GM10248 (cell line): ENCODE results near the gene TNFRSF21.
A peak's percentile ranks its signal among the peaks of the same experiment; 100 is the strongest.

Source experiments
- CTCF ChIA-PET: fragments of 300-600 bp; sonication (Branson Sonifier 250); formaldehyde crosslinking; extraction: SDS; loops from one replicate; lab custom pipeline; 2021; ENCODE audit warnings: antibody characterized with exemption; lab: Yijun Ruan, JAX
- POLR2A ChIA-PET: fragments of 350-650 bp; sonication (Branson Sonifier 250); formaldehyde crosslinking; extraction: SDS; loops from one replicate; lab custom pipeline; 2020; ENCODE audit warnings: antibody characterized with exemption; lab: Yijun Ruan, JAX
- DNase-seq: peaks from one replicate; pipeline ENCODE4 v3.0.0; 2012; ENCODE audit errors: extremely low spot score
- TF ChIP-seq, protein P1 (sequence below): IDR thresholded peaks from 2 replicates; pipeline ENCODE4 v1.5.1; 2012; ENCODE audit warnings: mild to moderate bottlenecking, low read depth; ENCODE audit errors: extremely low read depth, missing control alignments, control extremely low read depth

The TNFRSF21 gene

DNA sequence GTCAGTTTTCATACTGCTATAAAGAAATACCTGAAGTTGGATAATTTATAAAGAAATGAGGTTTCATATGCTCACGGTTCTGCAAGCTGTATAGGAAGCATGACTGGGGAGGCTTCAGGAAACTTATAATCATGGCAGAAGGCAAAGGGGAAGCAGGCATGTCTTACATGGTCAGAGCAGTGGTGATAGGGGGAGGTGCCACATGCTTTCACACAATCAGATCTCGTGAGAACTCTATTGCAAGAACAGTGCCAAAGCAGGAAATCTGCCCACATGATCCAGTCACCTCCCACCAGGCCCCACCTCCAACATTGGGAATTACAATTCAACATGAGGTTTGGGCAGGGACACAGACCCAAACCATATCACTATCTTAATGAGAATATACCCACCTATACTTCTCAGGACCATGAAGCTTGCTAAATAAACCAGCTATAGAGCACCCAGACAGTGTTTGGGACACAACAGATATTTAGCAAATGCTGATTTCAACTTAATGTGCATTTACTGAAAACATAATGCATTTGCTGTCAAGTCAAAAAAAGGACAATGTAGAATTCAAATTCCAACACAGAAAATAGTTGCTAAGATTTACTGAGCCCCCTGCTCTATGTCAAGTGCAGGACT, 63.8 kb downstream of the TNFRSF21 start:
- DNase-seq, result no peak
- ChIA-PET POLR2A (no interaction called here), CTCF (interaction anchor here (0.8 kb wide), 1 partner anchor 9 kb away, joined by 3 read pairs; no protein-coding TSS in a partner anchor)

DNA sequence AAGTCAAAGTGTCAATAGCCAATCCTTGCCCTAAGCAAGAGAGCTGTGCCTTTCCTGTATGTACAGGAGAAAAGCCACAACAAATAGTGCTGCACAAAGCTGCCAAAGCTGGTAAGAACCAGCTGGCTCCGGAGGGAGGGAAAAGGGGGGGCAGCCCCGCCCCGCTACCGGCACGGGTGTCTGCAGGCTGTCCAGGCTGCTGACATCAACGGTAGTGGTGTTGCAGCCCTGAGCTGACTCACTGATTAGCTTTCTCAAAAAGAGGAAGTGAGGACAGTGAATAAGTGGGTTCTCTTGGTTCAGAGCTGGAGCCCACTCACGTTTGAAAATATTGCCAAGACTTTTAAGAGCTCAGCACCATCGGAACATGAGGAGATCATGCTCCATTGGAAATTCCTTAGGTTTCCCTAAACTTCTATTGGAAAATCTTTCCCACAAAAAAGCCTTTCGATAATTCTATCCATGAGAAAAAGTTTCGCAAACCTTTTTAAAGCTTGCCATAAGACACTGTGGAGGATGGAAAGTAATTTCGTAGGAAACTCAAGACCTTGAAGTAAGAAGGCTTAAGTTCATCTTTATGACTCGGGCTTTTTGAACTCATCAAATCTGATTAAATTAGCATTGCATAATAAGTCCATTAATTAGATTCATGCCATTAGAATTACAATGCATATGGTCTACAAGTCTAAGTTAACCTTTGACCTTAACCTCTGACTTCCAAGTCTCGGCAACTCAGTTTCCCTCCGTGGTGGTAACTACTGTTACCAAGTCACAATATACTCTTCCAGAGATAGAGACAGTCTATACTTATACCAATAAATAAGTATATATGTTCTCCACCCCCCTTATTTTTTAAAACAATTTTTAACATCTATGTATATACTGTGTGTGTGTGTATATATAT, 67.0 kb downstream of the TNFRSF21 start:
- CTCF ChIA-PET, result interaction anchor here (0.5 to 1.6 kb wide), 6 partner anchors 9 to 1078 kb away, joined by 3 to 5 read pairs (median 3); no protein-coding TSS in a partner anchor
- POLR2A ChIA-PET, result no interaction called here

More for the DNA sequence above, 63.8 kb downstream of the TNFRSF21 start:
- TF ChIP-seq, protein P1, sequence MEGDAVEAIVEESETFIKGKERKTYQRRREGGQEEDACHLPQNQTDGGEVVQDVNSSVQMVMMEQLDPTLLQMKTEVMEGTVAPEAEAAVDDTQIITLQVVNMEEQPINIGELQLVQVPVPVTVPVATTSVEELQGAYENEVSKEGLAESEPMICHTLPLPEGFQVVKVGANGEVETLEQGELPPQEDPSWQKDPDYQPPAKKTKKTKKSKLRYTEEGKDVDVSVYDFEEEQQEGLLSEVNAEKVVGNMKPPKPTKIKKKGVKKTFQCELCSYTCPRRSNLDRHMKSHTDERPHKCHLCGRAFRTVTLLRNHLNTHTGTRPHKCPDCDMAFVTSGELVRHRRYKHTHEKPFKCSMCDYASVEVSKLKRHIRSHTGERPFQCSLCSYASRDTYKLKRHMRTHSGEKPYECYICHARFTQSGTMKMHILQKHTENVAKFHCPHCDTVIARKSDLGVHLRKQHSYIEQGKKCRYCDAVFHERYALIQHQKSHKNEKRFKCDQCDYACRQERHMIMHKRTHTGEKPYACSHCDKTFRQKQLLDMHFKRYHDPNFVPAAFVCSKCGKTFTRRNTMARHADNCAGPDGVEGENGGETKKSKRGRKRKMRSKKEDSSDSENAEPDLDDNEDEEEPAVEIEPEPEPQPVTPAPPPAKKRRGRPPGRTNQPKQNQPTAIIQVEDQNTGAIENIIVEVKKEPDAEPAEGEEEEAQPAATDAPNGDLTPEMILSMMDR, result no peak

DNA sequence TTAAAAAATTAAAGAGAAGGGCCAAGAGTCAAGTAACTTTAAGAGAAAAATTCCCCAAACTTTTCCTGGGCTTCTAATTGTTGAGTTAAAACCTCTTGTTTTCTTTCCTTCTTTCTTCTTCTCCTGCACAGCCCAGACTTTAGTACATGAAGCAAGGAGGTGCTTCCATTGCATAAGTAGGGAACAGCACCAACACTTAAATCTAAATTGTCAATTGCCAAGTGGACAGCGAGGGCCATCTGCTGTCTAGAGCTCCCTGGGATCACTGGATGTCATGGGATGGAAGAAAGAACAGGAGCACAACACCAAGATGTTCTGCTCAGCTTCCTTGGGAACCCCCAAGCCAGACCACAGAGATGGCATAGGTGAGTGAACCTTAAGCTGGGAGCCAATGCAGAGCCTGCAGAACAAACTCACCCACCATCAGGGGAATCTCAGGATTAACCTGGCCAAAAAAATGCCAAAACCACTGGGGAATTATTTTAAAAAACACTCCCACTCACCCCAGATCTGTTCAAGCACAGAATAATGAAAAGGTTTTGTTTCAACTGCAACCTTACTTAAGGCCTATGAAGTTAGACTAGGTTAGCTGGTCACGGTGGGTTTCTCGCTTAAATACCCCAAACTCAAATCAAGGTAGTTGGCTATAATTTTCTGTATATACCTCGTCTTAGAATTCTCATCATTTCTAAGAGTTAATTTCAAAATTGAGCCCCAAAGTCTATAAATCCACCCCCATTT, 67.8 kb downstream of the TNFRSF21 start:
- CTCF ChIA-PET, result interaction anchor here (0.5 to 1.6 kb wide), 5 partner anchors 10 to 1078 kb away, joined by 3 to 5 read pairs (median 3); no protein-coding TSS in a partner anchor
- POLR2A ChIA-PET, result no interaction called here
- TF ChIP-seq, protein P1, result no peak
- no peak for DNase-seq

More for the DNA sequence above, 67.0 kb downstream of the TNFRSF21 start:
- peak; percentile 86 for DNase-seq
- TF ChIP-seq, protein P1, result no peak

DNA sequence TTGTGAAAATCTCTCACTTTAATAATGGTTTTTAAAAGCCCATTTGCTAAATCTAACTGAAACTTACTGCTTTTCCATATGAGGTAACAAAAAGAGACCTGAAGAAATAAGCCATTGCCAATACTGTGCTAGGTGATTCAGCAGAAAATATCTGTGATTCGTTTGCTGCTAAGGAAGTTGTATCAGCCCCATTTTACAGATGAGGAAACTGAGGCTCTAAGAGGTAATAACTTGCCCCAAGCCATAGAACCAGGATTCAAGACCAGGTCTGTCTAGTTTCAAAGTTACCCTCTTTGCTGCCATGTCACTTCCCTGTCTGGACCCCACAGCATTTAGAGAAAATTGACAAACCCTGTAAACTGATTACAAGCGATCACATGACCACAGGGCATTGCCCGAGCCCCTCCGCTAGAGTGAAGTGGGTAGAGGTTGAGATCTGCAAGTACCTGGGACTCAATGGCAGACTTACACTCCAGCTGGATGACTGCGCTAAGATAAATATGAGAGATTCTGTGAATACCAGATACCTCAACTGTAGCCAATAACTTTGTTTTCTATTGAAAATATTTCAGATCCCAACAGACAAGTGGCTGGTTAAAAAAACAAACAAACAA, 69.3 kb downstream of the TNFRSF21 start:
- TF ChIP-seq, protein P1, result no peak
- ChIA-PET CTCF (no interaction called here), POLR2A (no interaction called here)
- DNase-seq, result no peak

DNA sequence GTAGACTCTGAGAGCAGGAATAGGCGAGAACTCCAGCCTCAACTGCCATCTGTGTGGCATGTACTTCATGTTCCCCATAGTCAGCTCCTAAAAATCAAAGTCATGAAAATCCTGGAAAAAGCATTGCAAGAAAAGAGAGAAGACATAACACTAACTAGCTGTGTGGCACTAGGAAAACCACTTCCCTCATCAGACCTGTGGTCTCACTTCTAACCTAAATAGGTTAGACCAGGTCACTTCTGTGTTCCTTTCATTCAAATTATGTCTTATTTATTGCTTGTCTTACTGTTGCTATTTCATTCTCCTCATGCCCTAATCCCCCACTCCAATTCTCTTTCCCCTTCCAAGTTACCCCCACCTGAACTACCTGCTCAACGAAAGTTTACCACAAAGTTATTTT, 70.2 kb downstream of the TNFRSF21 start:
- ChIA-PET CTCF (no interaction called here), POLR2A (no interaction called here)
- DNase-seq, result no peak
- TF ChIP-seq, protein P1, result no peak
